Activated CD8-positive, alpha-beta T cell treated with anti-CD3 and anti-CD28 coated beads, Interleukin-2, amount 10 ng/mL, durations not matched to agents 7 days and 5 days (primary cell): ENCODE measurements around the gene AGPAT1. TPM values are rescaled to one million over a fixed set of nuclear protein-coding genes. Genes with fewer than 3 reads are reported as not detected.

Experiments
- ATAC-seq: fragments of 150-1000 bp; cut with Tn5 transposase; one replicate; pipeline ENCODE4 v1.10.0; 2021; ENCODE audit warnings: moderate library complexity
- CTCF ChIA-PET: fragments of 350-600 bp; sonication (Branson Sonifier 250); formaldehyde crosslinking; loops from one replicate; lab custom pipeline; 2021; ENCODE audit warnings: antibody characterized with exemption; lab: Charles Lee
- POLR2A ChIA-PET: fragments of 350-600 bp; sonication (Branson Sonifier 250); formaldehyde crosslinking; loops from one replicate; lab custom pipeline; 2021; ENCODE audit warnings: antibody characterized with exemption; lab: Charles Lee
- DNase-seq: peaks from one replicate; pipeline ENCODE4 v3.0.0-alpha.2; 2020
- H3K27ac Mint-ChIP-seq: one replicate; pipeline ENCODE4 v1.8.0; 2021; ENCODE audit warnings: mild to moderate bottlenecking, mixed read lengths
- H3K27me3 Mint-ChIP-seq: one replicate; pipeline ENCODE4 v1.8.0; 2021; ENCODE audit warnings: low read depth, mixed read lengths
- H3K36me3 Mint-ChIP-seq: one replicate; pipeline ENCODE4 v1.8.0; 2021; ENCODE audit warnings: low read depth, mixed read lengths
- H3K4me1 Mint-ChIP-seq: one replicate; pipeline ENCODE4 v1.8.0; 2021; ENCODE audit warnings: low read depth, mixed read lengths
- H3K4me3 Mint-ChIP-seq: one replicate; pipeline ENCODE4 v1.8.0; 2021; ENCODE audit warnings: mild to moderate bottlenecking, mixed read lengths
- H3K9me3 Mint-ChIP-seq: one replicate; pipeline ENCODE4 v1.8.0; 2022; ENCODE audit warnings: mixed read lengths; ENCODE audit not compliant: insufficient read depth
- total RNA-seq, 2 experiments: library from RNA; stranded (reverse); gene quantifications; one replicate each; pipeline ENCODE4 v1.2.3, GENCODE V29; 2021

Gene AGPAT1
- total RNA-seq, 2 experiments from 2014 or later: 40.4 to 46.6 TPM

DNA sequence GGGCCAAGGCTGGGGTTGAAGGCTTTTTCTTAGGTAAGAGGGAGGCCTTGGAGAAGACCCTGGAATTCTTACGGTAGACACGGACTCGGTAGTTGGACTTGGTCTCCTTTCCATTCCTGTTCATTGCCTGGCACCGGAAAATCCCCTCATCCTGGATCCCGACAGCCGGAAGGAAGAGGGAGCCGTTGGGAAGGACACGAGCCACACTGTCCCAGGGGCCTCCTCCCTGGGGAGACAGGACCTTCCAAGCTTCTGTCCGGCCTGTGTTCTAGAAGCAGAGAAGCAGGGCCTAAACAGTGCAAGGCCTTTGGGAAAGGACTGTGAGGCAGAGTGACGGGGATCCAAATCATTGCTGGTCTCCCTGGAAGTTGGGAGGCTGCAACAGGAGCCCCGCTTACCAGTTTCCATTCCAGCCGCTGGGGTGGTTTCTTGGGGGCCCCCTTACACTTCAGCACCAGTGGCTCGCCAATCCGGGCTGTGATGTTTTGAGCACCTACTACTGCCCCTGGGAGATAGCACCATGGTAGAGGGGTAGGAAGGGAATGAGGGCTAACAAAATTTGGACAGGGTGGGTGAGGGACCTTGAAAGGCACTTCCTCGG is 7.7 kb upstream of the AGPAT1 start:
- ChIA-PET POLR2A (interaction anchor here (2.5 kb wide), 1 partner anchor 9 kb away, joined by 6 read pairs; the partner anchor contains the start of gene GPSM3), CTCF (no interaction called here)
- Mint-ChIP-seq H3K36me3 (peaks cover 68% of the 10 kb centered on the region), H3K27me3 (no peaks in the 10 kb centered on the region), H3K4me1 (peaks cover 55% of the 10 kb centered on the region), H3K27ac (no peak overlapping the region), H3K4me3 (no peak overlapping the region), H3K9me3 (no peaks in the 10 kb centered on the region)
- no peak for ATAC-seq
- DNase-seq: no peak

DNA sequence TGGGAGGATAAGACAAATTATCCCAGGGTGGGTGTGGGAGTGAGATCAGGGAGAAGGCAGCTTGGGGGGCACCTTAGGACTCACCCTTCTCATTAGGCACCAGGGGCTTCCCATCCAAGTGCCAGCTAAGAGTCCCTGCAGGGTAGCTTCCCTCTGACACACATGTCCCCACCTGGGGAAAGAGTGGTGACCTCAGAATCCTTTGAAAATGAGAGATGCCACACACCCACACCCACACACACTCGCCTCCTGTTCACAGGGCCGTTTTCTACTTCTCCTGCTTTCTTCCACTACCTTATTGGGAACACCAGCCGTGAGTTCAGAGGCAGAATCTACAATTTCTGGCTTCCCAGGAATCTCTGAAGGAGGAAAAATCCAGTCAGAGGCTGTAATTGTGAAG is 7.1 kb upstream of the AGPAT1 start:
- ATAC-seq: no peak
- no peaks in the 10 kb centered on the region for H3K9me3 Mint-ChIP-seq
- no peak overlapping the region for H3K27ac Mint-ChIP-seq
- CTCF ChIA-PET: interaction anchor here (0.9 to 1.1 kb wide), 2 partner anchors 9 to 13 kb away, joined by 3 read pairs; partner anchors contain the start of gene GPSM3
- peaks cover 50% of the 10 kb centered on the region for H3K4me1 Mint-ChIP-seq
- DNase-seq: no peak
- H3K4me3 Mint-ChIP-seq: no peak overlapping the region
- H3K27me3 Mint-ChIP-seq: no peaks in the 10 kb centered on the region
- POLR2A ChIA-PET: interaction anchor here (1.1 to 2.5 kb wide), 2 partner anchors 8 to 9 kb away, joined by 4 to 6 read pairs; partner anchors contain the start of gene GPSM3
- peaks cover 63% of the 10 kb centered on the region for H3K36me3 Mint-ChIP-seq

DNA sequence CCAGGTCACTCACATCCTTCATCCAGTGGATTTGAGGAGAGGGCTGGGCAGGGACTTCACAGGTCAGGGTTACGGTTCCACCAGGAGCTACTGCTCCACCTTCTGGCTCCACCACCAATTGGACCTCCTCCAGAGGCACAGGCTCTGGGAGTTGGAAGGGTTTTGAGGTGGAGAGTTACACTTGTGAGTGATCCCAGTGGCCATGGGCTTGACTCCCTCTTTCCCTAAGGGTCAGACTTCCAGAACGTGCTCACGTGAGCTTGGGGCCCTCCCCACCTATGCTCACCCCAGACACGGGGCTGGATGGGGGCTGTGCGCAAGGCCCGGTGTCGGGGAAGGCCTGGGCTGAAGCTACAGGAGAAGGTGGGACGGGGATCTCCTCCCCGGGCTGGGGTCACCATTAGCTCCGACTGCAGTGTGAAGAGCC is 6.7 kb upstream of the AGPAT1 start:
- DNase-seq: no peak
- POLR2A ChIA-PET: interaction anchor here (0.7 to 2.5 kb wide), 3 partner anchors 8 to 686 kb away, joined by 3 to 6 read pairs (median 4); partner anchors contain the start of gene GPSM3

DNA sequence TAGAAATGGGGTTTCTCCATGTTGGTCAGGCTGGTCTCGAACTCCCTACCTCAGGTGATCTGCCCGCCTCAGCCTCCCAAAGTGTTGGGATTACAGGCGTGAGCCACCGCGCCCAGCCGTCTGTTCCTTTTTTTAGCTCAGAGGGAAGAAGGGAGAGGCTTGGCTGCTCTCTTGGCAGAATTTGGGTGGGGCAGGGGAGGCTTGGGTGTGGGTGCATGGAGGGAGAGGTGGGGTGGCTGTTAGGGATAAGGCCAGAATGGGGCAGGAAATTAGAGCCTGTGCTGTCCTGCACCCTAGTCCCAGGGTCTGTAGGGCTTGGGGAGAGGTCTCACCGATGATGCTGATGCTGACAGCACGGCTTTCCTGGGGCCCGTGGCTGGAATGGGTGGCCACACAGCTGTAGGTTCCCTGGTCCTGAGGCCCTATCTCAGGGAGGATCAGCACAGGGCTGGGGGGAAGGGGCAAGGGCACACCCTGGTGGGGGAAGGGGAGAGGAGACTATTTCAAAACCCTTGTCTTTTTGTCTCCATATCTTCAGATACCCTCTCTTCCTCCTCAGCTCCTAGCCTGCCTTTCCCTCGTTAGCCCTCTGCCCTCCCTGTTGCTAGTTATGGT is 6.1 kb upstream of the AGPAT1 start:
- Mint-ChIP-seq H3K27me3 (no peaks in the 10 kb centered on the region), H3K9me3 (no peaks in the 10 kb centered on the region), H3K4me3 (no peak overlapping the region), H3K27ac (peak overlapping the region; percentile 15), H3K36me3 (peaks cover 53% of the 10 kb centered on the region), H3K4me1 (peaks cover 47% of the 10 kb centered on the region)
- ATAC-seq (no peak), DNase-seq (no peak)
- CTCF ChIA-PET: interaction anchor here (0.9 to 1.1 kb wide), 2 partner anchors 10 to 14 kb away, joined by 3 read pairs; partner anchors contain the start of gene GPSM3
- POLR2A ChIA-PET: interaction anchor here (0.7 to 2.5 kb wide), 3 partner anchors 9 to 686 kb away, joined by 3 to 6 read pairs (median 4); partner anchors contain the start of gene GPSM3

More for the DNA sequence above, 6.7 kb upstream of the AGPAT1 start:
- no peaks in the 10 kb centered on the region for H3K9me3 Mint-ChIP-seq
- no peaks in the 10 kb centered on the region for H3K27me3 Mint-ChIP-seq
- H3K36me3 Mint-ChIP-seq: peaks cover 58% of the 10 kb centered on the region
- H3K27ac Mint-ChIP-seq: peak overlapping the region; percentile 20
- no peak for ATAC-seq
- CTCF ChIA-PET: interaction anchor here (0.9 to 1.1 kb wide), 2 partner anchors 9 to 13 kb away, joined by 3 read pairs; partner anchors contain the start of gene GPSM3
- H3K4me1 Mint-ChIP-seq: peaks cover 47% of the 10 kb centered on the region
- H3K4me3 Mint-ChIP-seq: no peak overlapping the region

DNA sequence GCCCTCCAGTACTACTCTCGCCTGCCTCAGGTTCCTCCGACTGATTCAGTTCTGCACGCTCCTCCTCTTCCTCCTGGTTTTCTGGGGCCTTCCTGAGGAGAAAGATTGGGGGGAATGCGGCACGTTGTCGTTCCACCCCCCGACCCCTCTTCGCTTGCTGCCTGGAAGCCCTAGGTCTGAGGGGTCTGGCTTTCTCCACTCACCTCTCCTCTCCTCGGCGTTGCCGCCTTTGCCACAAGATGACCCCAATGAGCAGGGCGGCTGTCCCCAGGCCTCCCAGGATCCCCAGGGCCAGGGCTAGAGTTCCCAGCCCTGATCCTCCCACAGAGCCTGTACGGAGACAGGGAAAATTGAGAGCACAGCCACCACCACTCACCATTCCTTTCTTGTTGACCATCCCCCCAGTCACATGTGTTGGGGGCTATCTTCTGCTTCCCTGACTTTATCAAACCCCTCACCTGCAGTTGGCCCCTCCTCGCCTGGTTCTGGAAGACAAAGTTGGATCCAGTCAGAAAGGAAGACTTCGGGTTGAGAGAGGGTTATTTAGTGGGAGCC is 5.3 kb upstream of the AGPAT1 start:
- Mint-ChIP-seq H3K36me3 (peaks cover 45% of the 10 kb centered on the region), H3K27me3 (no peaks in the 10 kb centered on the region), H3K4me3 (no peak overlapping the region), H3K9me3 (no peaks in the 10 kb centered on the region), H3K27ac (peak overlapping the region; percentile 60), H3K4me1 (peaks cover 47% of the 10 kb centered on the region)
- CTCF ChIA-PET: no interaction called here
- DNase-seq: no peak
- no peak for ATAC-seq
- POLR2A ChIA-PET: no interaction called here

DNA sequence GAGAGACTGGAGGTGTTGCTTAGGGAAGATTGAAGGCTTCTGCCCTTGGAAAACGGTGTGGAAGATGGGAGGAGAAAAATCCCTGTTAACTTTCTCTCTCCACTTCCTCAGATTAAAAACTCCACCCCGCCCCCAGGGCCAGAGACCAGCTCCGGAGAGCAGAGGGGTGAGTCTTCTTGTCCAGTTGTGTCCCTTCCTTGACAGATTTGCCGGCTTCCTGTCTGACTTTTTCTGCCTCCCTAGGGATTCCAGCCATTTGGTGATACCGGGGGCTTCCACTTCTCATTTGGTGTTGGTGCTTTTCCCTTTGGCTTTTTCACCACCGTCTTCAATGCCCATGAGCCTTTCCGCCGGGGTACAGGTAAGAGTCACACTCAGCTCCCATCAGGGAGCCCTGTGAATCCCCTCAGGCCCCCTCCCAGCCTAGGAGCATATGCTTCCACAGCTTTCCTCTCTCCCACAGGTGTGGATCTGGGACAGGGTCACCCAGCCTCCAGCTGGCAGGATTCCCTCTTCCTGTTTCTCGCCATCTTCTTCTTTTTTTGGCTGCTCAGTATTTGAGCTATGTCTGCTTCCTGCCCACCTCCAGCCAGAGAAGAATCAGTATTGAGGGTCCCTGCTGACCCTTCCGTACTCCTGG is 4.0 kb upstream of the AGPAT1 start:
- peaks cover 47% of the 10 kb centered on the region for H3K4me1 Mint-ChIP-seq

DNA sequence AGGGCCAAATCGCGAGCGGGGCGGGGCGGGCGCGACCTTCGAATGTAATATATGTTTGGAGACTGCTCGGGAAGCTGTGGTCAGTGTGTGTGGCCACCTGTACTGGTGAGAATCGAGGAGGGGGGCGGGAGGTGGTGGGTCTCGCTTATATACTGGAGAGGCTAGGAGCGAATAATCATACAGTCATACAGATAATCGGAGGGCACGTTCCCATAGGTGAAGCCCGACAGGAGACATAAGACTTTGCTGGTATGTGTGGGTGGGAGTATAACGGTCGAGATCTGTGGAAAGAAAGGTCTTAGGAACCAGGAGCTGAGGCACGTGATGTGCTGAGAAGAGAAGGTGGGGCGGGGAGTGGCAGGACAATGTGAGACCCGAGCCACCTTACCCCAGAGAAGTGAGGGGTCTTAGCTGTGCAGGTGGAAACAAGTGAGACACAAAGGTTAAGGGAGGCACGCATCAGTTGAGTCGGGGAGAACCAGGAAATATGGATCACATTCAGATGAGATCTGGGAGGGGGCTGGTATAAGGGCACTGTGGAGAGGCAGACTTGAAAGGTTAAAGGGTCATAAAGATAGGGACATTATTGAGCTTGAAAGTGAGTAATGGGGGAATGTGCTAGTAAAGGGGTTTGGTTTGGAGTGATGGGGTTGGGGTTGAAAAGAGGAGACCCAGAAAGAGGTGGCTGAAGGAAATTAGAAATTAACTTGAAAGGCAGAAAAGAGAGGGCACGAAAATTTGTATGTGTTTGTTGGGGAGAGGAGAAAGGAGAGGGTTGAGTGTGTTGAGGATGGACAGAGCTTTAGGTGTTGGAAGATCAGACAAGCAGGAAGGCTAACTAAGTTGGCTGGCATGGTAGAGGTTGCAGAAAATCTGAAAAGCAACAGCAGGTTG is 2.9 kb upstream of the AGPAT1 start:
- H3K27me3 Mint-ChIP-seq: no peaks in the 10 kb centered on the region
- ChIA-PET CTCF (interaction anchor here (0.8 to 2.0 kb wide), 6 partner anchors 11 to 61 kb away, joined by 3 to 15 read pairs (median 4); partner anchors contain the start of genes GPSM3 and PBX2), POLR2A (interaction anchor here (0.6 to 2.5 kb wide), 3 partner anchors 11 to 715 kb away, joined by 3 to 45 read pairs (median 3); partner anchors contain the start of genes GPSM3 and PBX2)
- peak overlapping the region; percentile 90 for H3K4me3 Mint-ChIP-seq
- ATAC-seq (no peak), DNase-seq (no peak)
- H3K9me3 Mint-ChIP-seq: no peaks in the 10 kb centered on the region
- H3K36me3 Mint-ChIP-seq: peaks cover 33% of the 10 kb centered on the region
- peak overlapping the region; percentile 92 for H3K27ac Mint-ChIP-seq
- H3K4me1 Mint-ChIP-seq: peaks cover 57% of the 10 kb centered on the region

More for the DNA sequence above, 4.0 kb upstream of the AGPAT1 start:
- peaks cover 37% of the 10 kb centered on the region for H3K36me3 Mint-ChIP-seq
- ChIA-PET CTCF (interaction anchor here (0.8 to 2.0 kb wide), 7 partner anchors 9 to 62 kb away, joined by 3 to 15 read pairs (median 3); partner anchors contain the start of genes GPSM3 and PBX2), POLR2A (interaction anchor here (2.5 kb wide), 1 partner anchor 10 kb away, joined by 45 read pairs; the partner anchor contains the start of genes GPSM3 and PBX2)
- no peak for ATAC-seq
- H3K27ac Mint-ChIP-seq: no peak overlapping the region
- H3K4me3 Mint-ChIP-seq: peak overlapping the region; percentile 42
- no peak for DNase-seq
- no peaks in the 10 kb centered on the region for H3K9me3 Mint-ChIP-seq
- no peaks in the 10 kb centered on the region for H3K27me3 Mint-ChIP-seq

DNA sequence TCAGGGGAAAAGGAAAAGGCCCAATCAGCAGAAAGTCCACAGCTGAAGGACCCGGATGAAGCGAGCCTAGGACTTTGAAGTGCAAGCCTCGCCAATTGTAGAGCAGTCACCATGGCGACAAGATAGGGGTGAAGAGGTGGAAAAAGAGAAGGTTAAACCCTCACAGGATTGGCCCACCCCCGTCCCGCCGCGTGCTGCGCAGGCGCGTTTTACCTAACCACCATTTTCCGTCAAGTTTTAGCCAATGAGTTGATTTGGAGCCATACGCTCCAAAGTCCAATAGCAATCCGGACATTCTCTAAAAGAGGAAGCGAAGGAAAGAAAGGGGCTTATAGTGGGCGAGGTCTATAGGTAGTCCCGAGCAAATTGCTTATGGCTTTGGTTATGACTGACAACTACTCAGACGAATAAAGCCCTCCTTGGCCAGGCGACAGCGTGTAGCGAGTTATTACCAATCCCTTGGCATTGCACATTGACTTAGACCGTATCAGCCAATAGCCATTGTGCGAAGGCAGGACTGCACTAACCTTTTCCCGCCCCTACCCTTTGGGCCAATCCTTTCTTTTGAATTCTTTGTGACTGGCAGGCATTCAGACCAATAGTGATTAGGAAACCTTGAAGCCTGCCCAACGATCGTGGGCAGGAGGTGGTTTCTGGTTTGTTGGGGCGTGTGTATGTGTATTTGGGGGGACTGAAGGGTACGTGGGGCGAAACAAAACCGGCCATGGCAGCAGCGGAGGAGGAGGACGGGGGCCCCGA is 2.1 kb upstream of the AGPAT1 start, which contains the start of gene RNF5:
Gene RNF5, plus strand, starts transcription at position 618 of the 759 bp plus-strand sequence. Its CDS starts 107 bp downstream, at position 725.
- Mint-ChIP-seq H3K4me3 (peak within 1 kb of the TSS; percentile 90), H3K27ac (peak within 1 kb of the TSS; percentile 92), H3K4me1 (peaks cover 66% of the 10 kb centered on the region), H3K27me3 (no peaks in the 10 kb centered on the region), H3K9me3 (no peaks in the 10 kb centered on the region), H3K36me3 (peaks cover 29% of the 10 kb centered on the region)
- DNase-seq: peak; percentile 97
- ATAC-seq: peak; percentile 89
- POLR2A ChIA-PET: interaction anchor here (0.6 to 2.5 kb wide), 8 partner anchors 12 to 716 kb away, joined by 3 to 45 read pairs (median 5); partner anchors contain the start of genes GPSM3 and PBX2
- CTCF ChIA-PET: interaction anchor here (1.0 to 2.5 kb wide), 5 partner anchors 15 to 61 kb away, joined by 3 to 25 read pairs (median 4); no protein-coding TSS in a partner anchor

DNA sequence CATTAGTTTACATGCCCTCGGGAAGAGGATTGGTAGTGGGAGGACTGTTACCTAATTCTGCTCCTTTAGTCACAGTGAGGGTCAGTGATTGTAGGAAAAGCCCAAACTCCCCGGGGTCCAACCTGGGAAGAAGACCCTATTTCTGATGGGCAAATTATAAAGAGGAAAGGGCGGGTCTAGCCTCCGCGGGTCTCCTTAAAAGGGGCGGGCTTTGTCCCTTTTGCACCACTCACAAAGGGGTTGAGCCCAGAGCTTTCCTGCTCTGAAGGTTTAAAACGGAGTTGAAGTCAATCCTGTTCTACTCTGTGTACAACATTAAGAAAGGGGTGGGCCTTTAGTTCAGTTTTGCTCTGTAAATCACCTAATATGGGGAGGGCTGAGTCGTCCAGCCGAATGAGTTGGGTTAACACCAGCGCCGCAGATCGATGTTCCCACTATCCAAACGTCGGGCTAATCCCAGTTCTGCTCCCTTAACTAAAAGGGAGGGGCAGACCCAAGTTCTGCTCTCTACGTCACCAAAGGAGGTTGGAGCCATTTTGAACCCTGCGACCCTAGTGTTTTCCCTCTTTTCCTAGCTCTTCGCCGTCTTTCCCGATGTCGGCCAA is 1.4 kb upstream of the AGPAT1 start:
- peak; percentile 63 for DNase-seq
- Mint-ChIP-seq H3K27ac (peak overlapping the region; percentile 92), H3K27me3 (no peaks in the 10 kb centered on the region), H3K9me3 (no peaks in the 10 kb centered on the region), H3K4me1 (peaks cover 71% of the 10 kb centered on the region), H3K36me3 (peaks cover 25% of the 10 kb centered on the region), H3K4me3 (peak overlapping the region; percentile 90)
- ChIA-PET CTCF (interaction anchor here (1.0 to 2.5 kb wide), 4 partner anchors 16 to 60 kb away, joined by 3 to 25 read pairs (median 6); no protein-coding TSS in a partner anchor), POLR2A (interaction anchor here (0.6 to 1.3 kb wide), 6 partner anchors 12 to 360 kb away, joined by 3 to 8 read pairs (median 5); partner anchors contain the start of genes GPSM3 and PBX2)
- ATAC-seq: peak; percentile 5
